Measurements from ENCODE around the gene PITPNM3.
"Not testable (repeated sequence)": the region's sequence is repeated elsewhere in the genome, so short reads cannot be mapped to it uniquely, and the experiment has no call there.

PITPNM3 gene

GRCh38 chr17:6574687-6575595 is 18.6 kb upstream of the PITPNM3 start:
- no peak for DNase-seq (ENCODE audit: low spot score)

GRCh38 chr17:6573982-6574686 is 17.8 kb upstream of the PITPNM3 start:
- no peak for DNase-seq (ENCODE audit: low spot score)

- not testable (repeated sequence) for DNase-seq (ENCODE audit: low spot score)
These were observed 17.1 kb upstream of the PITPNM3 start for GRCh38 chr17:6573495-6573894.

GRCh38 chr17:6572972-6573370 is 16.6 kb upstream of the PITPNM3 start:
- DNase-seq (ENCODE audit: low spot score) = no peak

- no peak for DNase-seq (ENCODE audit: low spot score)
These were observed 15.1 kb upstream of the PITPNM3 start for GRCh38 chr17:6571452-6571781.

- no peak for DNase-seq (ENCODE audit: low spot score)
These were observed 14.5 kb upstream of the PITPNM3 start for GRCh38 chr17:6570731-6571451.

GRCh38 chr17:6569370-6570285 is 13.3 kb upstream of the PITPNM3 start:
- DNase-seq (ENCODE audit: low spot score) = no peak

- DNase-seq (ENCODE audit: low spot score) = no peak
These were observed 11.9 kb upstream of the PITPNM3 start for GRCh38 chr17:6568184-6568758.

GRCh38 chr17:6567528-6568183 is 11.3 kb upstream of the PITPNM3 start:
- DNase-seq (ENCODE audit: low spot score) = no peak

GRCh38 chr17:6561446-6561845 is 5.1 kb upstream of the PITPNM3 start:
- no peak for DNase-seq (ENCODE audit: low spot score)

- no peak for DNase-seq (ENCODE audit: low spot score)
These were observed 4.1 kb upstream of the PITPNM3 start for GRCh38 chr17:6560496-6560895.

GRCh38 chr17:6559753-6560215 is 3.4 kb upstream of the PITPNM3 start:
- no peak for DNase-seq (ENCODE audit: low spot score)

GRCh38 chr17:6558932-6559752 is 2.8 kb upstream of the PITPNM3 start:
- DNase-seq (ENCODE audit: low spot score) = no peak

GRCh38 chr17:6558276-6558675 is 1.9 kb upstream of the PITPNM3 start:
- DNase-seq (ENCODE audit: low spot score) = no peak

- DNase-seq (ENCODE audit: low spot score) = no peak
These were observed 684 bp upstream of the PITPNM3 start for GRCh38 chr17:6557040-6557438.

GRCh38 chr17:6555331-6556120 is 829 bp downstream of the PITPNM3 start:
- no peak for DNase-seq (ENCODE audit: low spot score)

- DNase-seq (ENCODE audit: low spot score) = no peak
These were observed 1.5 kb downstream of the PITPNM3 start for GRCh38 chr17:6554871-6555330.

- no peak for DNase-seq (ENCODE audit: low spot score)
These were observed 2.0 kb downstream of the PITPNM3 start for GRCh38 chr17:6554342-6554741.
